IPS-18a (cell line): ENCODE data around the gene GRN.
"Not testable (repeated sequence)": the region's sequence is repeated elsewhere in the genome, so short reads cannot be mapped to it uniquely, and the experiment has no call there.

Experiments
- H3K27ac ChIP-seq: one replicate; pipeline ENCODE4 v1.5.1; 2013; ENCODE audit warnings: low read length
- H3K27me3 ChIP-seq: one replicate; pipeline ENCODE4 v1.6.1; 2013; ENCODE audit warnings: mild to moderate bottlenecking, low read length; ENCODE audit not compliant: control insufficient read depth, insufficient read depth
- H3K36me3 ChIP-seq: one replicate; pipeline ENCODE4 v1.6.1; 2013; ENCODE audit warnings: low read depth, low read length; ENCODE audit not compliant: control insufficient read depth
- H3K4me1 ChIP-seq: one replicate; pipeline ENCODE4 v1.6.1; 2013; ENCODE audit warnings: low read depth, low read length; ENCODE audit not compliant: control insufficient read depth
- H3K4me3 ChIP-seq: one replicate; pipeline ENCODE4 v1.5.1; 2013; ENCODE audit warnings: low read length
- H3K9ac ChIP-seq: one replicate; pipeline ENCODE4 v1.6.1; 2013; ENCODE audit warnings: mild to moderate bottlenecking, low read length, moderate library complexity
- H3K9me3 ChIP-seq: one replicate; pipeline ENCODE4 v1.6.1; 2013; ENCODE audit warnings: low read depth, low read length; ENCODE audit not compliant: control insufficient read depth

The GRN gene

DNA sequence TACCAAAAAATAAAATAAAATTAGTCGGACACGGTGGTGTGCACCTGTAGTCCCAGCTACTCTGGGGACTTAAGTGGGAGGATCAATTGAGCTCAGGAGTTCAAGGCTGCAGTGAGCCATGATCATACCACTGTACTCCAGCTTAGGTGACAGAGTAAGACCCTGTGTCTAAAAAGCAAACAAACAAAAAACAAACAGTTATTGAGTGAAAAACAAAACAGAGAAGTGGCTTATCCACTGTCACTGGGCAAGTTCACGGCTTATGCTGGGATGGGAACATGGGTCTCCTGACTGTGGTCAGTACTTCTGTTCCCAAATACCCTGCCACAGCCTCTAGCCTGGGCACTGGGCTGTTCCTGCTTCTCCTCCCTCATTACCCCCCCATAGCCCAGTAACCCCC lies 9.5 kb upstream of the GRN start:
- H3K4me1 ChIP-seq = no peaks in the 10 kb centered on the region
- H3K4me3 ChIP-seq = no peak overlapping the region
- H3K27ac ChIP-seq = no peak overlapping the region
- H3K9ac ChIP-seq = no peak overlapping the region
- no peaks in the 10 kb centered on the region for H3K9me3 ChIP-seq
- H3K36me3 ChIP-seq = no peaks in the 10 kb centered on the region
- no peaks in the 10 kb centered on the region for H3K27me3 ChIP-seq

DNA sequence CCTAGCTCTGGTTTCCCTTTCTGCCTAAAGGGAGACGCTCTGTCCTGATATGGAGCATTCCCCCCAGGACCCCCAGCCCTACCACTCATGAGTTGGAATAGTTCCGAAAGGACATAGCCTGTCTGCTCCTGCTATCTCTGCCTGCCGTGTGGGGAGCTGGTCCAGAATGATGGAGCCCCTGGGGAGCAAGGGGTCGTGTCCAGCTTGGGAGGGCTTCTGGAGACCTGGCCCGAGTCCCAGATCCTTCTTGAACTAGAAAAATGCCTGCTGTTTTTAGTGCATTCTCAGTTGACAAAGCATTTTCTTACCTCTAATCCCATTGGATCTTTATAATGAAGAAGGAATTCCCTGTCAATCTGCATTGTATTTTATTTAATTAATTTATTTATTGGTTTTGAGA lies 9.1 kb upstream of the GRN start:
- no peak overlapping the region for H3K27ac ChIP-seq
- H3K4me3 ChIP-seq = no peak overlapping the region
- no peaks in the 10 kb centered on the region for H3K27me3 ChIP-seq
- no peaks in the 10 kb centered on the region for H3K9me3 ChIP-seq
- H3K9ac ChIP-seq = no peak overlapping the region
- no peaks in the 10 kb centered on the region for H3K36me3 ChIP-seq
- H3K4me1 ChIP-seq = no peaks in the 10 kb centered on the region

DNA sequence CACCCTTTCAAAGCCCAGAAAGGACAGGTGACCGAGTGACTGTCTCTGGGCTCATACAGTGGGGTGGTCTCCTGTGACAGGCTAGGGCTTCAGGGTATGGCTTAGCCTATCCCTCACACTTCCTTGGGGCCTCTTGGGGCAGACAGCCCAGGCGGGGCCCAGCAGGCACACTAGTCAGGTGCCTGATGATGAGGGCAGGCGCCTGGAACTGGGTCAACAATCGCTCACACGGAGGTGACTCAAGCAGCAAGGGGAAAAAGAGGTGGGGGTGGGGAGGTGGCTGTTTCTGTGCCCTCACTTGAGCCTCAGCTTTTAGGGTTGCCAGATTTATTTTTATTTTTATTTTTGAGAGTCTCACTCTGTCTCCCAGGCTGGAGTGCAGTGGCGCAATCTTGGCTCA lies 6.4 kb upstream of the GRN start:
- no peak overlapping the region for H3K9ac ChIP-seq
- no peak overlapping the region for H3K4me3 ChIP-seq
- H3K36me3 ChIP-seq = no peaks in the 10 kb centered on the region
- no peak overlapping the region for H3K27ac ChIP-seq
- no peaks in the 10 kb centered on the region for H3K9me3 ChIP-seq
- H3K27me3 ChIP-seq = no peaks in the 10 kb centered on the region
- H3K4me1 ChIP-seq = no peaks in the 10 kb centered on the region

DNA sequence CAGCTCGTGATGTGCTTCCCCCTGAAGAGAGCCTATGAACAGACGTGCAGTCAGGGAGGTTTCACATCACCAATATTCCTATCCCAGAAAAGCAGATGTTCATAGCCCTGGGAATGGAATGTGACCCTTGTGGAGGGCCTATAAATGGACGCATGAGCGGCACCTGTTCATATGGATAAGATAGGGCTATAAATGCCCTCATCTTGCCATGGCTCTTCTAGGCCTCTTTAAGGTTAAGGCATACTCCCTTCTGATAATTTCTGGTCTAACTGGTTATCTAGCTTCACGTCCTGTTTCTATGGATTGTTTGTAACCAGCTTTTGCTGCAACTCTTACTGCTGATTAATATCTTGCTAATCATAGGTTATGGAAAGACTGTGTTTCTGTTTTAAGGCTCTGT lies 4.5 kb upstream of the GRN start:
- H3K36me3 ChIP-seq, H3K4me1 ChIP-seq, H3K4me3 ChIP-seq, H3K9me3 ChIP-seq, H3K9ac ChIP-seq, H3K27ac ChIP-seq, H3K27me3 ChIP-seq: not testable (repeated sequence)

DNA sequence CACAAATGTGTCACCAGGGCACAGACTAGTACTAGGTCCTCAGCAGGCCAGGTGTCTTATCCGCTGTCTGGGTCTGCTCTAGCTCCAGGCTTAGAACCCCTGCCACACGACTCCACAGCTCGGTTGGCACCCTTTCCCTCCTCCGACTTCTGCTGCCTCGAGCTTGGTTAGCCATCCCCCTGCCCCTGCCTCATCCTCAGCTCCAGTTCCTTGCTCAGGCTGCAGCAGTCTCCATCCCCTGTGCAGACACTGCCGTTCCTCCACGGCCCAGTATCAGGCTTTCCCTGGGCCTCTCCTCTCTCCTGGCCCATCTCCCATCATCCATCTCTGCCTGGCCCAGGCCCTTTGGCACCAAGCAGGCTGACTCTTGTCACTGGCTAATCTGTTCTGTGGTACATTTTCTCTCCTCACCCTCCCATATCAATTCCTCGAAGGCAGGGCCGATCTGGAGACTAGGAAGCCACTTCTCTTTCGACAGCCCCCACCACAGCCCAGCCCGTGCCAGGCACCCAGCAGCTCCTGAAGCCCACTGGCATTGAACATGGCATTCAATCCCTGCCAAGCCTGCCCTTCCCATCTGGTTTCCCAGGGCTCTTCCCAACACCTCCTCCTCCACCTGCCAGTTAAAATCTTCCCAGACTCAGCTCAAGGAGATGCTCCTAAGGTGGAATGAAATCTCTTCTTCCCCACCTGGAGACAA lies 1.4 kb upstream of the GRN start:
- no peak overlapping the region for H3K4me3 ChIP-seq

DNA sequence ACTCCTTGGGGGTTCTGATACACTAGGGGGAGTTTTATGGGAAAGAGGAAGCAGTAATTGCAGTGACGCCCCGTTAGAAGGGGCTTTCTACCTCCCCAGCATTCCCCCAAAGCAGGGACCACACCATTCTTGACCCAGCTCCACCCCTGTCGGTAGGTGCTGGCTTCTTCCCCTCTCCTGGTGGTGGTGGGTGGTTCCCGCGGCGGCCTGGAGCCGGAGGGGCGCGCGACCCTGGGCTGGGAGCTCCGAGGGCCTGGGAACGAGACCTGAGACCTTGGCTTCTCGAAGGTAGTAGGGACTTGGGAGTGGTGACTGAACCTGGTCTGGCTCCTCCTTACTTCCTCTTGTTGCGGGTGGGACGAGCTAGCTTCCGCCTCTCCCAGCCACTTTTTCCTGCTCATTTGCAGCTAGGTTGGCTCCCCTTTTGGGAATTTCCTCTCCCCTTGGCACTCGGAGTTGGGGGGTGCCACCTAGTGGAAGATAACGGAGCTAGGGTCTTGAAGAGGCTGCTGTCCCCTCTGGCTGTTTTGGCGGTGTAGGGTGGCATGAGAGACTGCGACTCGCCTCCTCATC lies 438 bp downstream of the GRN start:
- peaks cover 4% of the 10 kb centered on the region for H3K27me3 ChIP-seq
- peak overlapping the region; percentile 68 for H3K9ac ChIP-seq
- peak overlapping the region; percentile 84 for H3K4me3 ChIP-seq
- H3K36me3 ChIP-seq = no peaks in the 10 kb centered on the region
- no peak overlapping the region for H3K27ac ChIP-seq
- no peaks in the 10 kb centered on the region for H3K4me1 ChIP-seq
- no peaks in the 10 kb centered on the region for H3K9me3 ChIP-seq

More for the DNA sequence above, 1.4 kb upstream of the GRN start:
- Histone ChIP-seq H3K9ac (no peak overlapping the region), H3K27me3 (peaks cover 4% of the 10 kb centered on the region), H3K27ac (no peak overlapping the region), H3K36me3 (no peaks in the 10 kb centered on the region), H3K9me3 (no peaks in the 10 kb centered on the region), H3K4me1 (no peaks in the 10 kb centered on the region)

DNA sequence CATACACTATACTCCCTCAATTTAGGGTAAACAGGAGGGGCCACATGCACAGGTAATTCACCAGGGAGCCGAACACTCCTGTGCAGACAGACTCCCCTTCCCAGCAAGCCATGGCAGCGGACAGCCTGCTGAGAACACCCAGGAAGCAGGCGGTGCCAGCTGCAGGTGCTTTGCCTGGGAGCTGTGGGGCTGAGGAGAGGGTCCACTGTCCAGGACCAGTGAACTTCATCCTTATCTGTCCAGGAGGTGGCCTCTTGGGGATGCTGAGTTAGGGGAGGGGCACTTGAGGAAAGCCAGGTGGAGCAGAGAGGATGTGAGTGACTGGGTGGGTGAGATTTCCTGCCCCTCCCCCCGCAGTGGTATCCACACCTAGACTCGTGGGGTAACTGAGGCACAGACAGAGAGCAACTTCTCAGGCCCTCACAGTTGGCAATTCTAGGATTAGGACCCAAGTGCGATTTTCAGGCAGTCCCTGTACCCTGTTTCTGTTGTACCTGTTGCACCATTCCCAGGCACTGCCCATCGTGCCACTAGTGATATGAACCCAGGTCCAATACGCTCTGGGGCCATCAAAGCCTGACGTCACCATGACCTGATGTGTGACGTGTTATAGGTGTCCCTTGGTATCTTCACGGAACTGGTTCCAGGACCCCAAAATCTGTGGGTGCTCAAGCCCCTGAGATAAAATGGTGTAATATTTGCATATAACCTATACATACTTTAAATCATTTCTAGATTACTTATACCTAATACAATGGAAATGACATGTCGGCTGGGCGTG lies 1.2 kb downstream of the GRN start:
- Histone ChIP-seq H3K4me1 (no peaks in the 10 kb centered on the region), H3K36me3 (no peaks in the 10 kb centered on the region), H3K4me3 (peak overlapping the region; percentile 84), H3K9me3 (no peaks in the 10 kb centered on the region), H3K27me3 (peaks cover 4% of the 10 kb centered on the region), H3K9ac (no peak overlapping the region), H3K27ac (no peak overlapping the region)

DNA sequence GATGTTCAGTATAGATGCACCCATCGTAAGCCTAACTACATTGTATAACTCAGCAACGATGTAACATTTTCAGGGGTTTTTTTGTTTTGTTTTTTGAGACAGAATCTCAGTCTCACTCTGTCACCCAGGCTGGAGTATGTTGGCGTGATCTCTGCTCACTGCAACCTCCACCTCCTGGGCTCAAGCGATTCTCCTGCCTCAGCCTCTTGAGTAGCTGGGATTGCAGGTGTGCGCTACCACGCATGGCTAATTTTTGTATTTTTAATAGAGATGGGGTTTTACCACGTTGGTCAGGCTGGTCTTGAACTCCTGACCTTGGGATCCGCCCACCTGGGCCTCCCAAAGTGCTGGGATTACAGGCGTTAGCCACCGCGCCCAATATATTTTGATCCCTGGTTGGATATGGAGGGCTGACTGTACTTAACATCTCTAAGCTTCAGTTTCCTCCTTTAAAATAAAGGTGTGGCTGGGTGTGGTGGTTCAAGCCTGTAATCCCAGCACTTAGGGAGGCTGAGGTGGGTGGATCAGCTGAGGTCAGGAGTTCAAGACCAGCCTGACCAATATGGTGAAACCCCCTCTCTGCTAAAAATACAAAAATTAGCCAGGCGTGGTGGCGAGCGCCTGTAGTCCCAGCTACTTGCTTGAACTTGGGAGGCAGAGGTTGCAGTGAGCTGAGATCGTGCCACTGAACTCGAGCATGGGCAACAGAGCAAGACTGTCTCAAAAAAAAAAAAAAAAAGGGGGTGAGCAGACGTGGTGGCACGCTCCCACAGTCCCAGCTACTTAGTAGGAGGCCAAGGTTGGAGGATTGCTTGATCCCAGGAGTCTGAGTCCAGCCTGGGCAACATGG lies 2.3 kb downstream of the GRN start:
- not testable (repeated sequence) for H3K27ac ChIP-seq, H3K4me3 ChIP-seq, H3K9ac ChIP-seq, H3K4me1 ChIP-seq, H3K27me3 ChIP-seq, H3K9me3 ChIP-seq, H3K36me3 ChIP-seq

DNA sequence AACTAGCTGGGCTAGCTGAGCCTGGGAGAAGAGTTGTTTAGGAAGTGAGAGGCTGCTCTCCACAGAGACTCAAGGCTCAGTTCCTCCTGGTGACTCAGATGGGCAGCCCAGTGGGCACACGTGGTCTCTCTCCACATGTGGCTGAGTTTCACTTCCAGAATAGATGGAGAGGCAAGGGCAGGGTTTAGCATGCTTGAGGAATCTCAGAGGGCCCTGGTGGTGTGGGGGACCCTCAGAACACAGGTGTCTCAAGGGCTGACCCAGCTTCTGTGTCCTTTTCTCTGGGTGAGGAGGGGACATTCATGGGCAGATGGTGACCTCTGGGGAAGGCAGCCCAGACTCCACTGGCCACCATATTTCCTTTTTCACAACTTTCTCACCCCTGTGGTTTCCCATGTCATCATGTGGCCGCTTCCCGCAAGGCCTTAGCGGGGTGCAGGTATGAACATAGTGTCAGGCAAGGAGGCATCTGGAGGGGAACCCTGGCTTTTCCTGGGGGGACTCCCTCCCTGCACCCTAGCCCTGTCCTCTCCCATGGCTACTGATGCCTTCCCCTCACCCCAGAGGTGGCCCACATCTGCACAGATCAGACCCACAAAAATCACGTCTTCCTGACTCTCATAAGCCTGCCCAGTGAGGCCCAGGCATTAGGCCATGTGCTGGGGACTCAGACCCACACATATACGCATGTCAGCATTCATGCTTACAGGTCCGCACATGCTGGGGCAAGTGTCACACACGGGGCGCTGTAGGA lies 3.3 kb downstream of the GRN start:
- H3K9ac ChIP-seq = no peak overlapping the region
- no peak overlapping the region for H3K4me3 ChIP-seq

DNA sequence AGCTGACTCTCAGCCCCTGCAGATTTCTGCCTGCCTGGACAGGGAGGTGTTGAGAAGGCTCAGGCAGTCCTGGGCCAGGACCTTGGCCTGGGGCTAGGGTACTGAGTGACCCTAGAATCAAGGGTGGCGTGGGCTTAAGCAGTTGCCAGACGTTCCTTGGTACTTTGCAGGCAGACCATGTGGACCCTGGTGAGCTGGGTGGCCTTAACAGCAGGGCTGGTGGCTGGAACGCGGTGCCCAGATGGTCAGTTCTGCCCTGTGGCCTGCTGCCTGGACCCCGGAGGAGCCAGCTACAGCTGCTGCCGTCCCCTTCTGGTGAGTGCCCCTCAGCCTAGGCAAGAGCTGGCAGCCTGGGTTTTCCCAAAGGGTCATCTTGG lies 3.9 kb downstream of the GRN start:
- Histone ChIP-seq H3K27ac (no peak overlapping the region), H3K4me1 (no peaks in the 10 kb centered on the region), H3K36me3 (no peaks in the 10 kb centered on the region), H3K4me3 (no peak overlapping the region), H3K9me3 (no peaks in the 10 kb centered on the region), H3K27me3 (peaks cover 11% of the 10 kb centered on the region), H3K9ac (no peak overlapping the region)

More for the DNA sequence above, 3.3 kb downstream of the GRN start:
- H3K27ac ChIP-seq = no peak overlapping the region
- H3K4me1 ChIP-seq = no peaks in the 10 kb centered on the region
- H3K9me3 ChIP-seq = no peaks in the 10 kb centered on the region
- H3K36me3 ChIP-seq = no peaks in the 10 kb centered on the region
- peaks cover 10% of the 10 kb centered on the region for H3K27me3 ChIP-seq

- no peaks in the 10 kb centered on the region for H3K4me1 ChIP-seq
- H3K9me3 ChIP-seq = no peaks in the 10 kb centered on the region
- no peak overlapping the region for H3K9ac ChIP-seq
- peaks cover 7% of the 10 kb centered on the region for H3K27me3 ChIP-seq
- no peaks in the 10 kb centered on the region for H3K36me3 ChIP-seq
- H3K4me3 ChIP-seq = no peak overlapping the region
- no peak overlapping the region for H3K27ac ChIP-seq
Observed at GRCh38 chr17:44349553-44350070, 4.5 kb downstream of the GRN start.
